Smooth muscle cell of the brain vasculature (primary cell): ENCODE data around the gene NKPD1.
"Not testable (repeated sequence)": the region's sequence is repeated elsewhere in the genome, so short reads cannot be mapped to it uniquely, and the experiment has no call there.

ENCODE experiments used
- DNase-seq: peaks from one replicate; pipeline ENCODE4 v3.0.0-alpha.2; 2012; ENCODE audit warnings: low read depth, low spot score

The NKPD1 gene

GRCh38 chr19:45140144-45140503 lies 20.7 kb downstream of the NKPD1 start:
- no peak for DNase-seq

DNA sequence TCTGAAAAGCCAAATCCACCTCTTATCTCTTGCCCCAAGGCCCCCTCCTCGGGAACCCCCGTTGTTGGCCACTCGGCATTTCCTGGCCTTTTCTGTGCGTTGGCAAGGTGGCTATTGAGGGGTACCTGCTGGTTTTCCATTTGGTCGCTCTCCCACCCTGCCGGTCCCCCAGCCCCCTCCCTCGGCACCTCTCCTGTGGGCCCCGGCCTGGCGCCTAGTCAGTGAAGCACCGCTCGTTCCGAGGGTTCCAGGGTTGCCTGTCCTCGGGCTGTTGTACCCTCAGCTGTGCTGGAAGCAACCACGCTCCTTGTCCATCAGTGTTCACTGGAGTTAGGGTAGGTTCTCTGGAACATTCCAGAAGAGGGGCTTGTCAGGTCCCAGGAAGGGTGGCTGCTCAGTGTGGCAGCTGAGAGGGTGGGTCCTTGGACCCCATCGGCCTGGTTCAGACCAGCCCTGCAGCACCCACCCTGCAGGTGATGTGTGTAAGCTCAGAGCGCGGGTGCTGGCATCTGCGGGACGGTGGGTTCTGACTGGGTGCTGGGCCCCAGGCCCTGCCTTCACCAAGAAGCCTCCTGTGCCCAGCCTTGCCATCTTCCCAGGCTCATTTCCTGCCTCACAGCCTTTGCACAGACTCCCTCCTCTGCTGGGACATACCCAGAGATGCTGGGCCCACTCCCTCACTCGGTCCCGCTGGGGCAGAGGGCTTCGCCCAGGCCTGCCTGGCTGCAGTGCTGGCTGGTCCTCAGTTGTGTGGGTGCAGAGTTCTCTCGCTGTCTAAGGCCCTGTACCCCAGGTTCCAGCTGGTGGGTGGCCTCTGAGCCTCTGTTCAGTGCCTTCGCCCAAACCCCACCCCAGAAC lies 21.3 kb downstream of the NKPD1 start:
- DNase-seq = no peak

DNA sequence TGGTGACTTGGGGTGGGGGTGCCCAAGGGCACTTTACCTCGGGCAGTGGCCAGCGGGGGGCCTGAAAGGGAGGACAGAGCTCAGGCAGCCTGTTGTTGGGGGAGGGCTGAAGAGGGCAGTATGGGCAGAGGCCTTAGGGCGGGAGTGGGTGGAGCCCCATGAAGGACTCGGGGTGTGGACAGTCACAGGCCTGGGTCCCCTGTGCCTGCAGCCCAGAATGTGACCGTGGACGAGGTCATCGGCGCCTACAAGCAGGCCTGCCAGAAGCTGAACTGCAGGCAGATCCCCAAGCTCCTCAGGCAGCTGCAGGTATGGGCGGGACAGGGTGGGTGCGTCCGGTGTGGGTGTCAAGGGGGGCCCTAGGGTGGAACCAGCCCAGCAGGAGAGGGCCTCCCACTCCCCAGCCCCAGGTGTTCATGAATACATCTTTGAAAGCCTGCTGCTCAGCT lies 22.5 kb downstream of the NKPD1 start:
- no peak for DNase-seq

GRCh38 chr19:45137179-45137761 lies 23.5 kb downstream of the NKPD1 start:
- DNase-seq = no peak

- no peak for DNase-seq
Measured at GRCh38 chr19:45136507-45137178, 24.1 kb downstream of the NKPD1 start.

- DNase-seq = no peak
Measured at GRCh38 chr19:45135176-45135885, 25.5 kb downstream of the NKPD1 start.

GRCh38 chr19:45133661-45134060 lies 27.1 kb downstream of the NKPD1 start:
- DNase-seq = no peak

DNA sequence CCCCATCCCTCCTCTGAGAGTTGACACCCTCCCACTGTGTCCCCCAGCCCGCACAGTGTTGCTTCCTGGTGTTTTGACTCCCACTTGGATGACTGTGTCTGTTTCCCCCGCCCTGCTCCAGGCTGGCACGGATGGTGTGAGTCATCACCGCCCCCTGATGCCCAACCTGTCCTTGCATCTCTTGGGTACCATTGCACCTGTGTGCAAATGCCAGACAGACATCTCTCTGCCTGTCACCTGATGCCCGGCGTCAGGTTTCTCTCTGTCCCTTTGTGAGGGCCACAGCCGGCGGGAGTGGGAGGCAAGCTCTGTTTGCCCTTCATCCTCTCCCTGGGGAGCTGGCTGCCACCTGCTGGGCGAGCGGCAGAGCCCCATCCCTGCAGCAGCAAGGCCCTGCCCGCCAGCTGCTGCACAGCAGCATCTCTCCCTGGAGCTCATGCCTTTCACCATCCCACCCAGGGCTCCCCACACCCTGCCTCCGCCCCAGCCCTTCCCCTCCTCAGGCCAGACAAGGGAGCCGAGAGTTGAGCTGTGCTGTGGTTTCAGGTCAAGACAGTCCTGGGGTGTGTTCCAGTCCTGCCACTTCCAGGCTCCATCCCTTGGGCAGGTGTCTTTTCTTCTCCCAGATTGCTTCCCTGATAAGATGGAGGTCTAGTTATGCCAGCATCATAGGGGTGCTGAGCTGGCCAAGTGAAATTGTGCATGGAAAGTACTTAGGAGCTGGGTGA lies 29.7 kb downstream of the NKPD1 start:
- no peak for DNase-seq

GRCh38 chr19:45130236-45130635 lies 30.5 kb downstream of the NKPD1 start:
- DNase-seq = no peak

DNA sequence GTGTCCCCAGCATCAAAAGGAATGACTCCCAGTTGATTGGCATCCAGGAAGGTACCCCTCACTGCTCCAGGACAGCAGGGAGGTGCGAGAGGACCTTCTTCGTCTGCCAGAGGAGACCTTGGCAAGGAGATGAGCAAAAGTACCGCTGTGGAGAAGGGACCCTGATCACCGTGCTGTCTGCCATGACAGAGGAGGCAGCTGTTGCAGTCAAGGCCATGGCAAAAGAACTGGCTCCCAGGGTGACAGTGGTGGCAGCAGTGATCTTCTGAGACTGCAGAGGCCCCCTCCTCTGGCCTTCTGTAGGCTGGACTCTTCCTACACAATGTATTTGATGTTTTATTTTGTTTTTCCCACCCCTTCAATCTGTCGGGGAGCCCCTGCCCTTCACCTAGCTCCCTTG lies 32.0 kb downstream of the NKPD1 start:
- no peak for DNase-seq

GRCh38 chr19:45128146-45128545 lies 32.6 kb downstream of the NKPD1 start:
- no peak for DNase-seq

GRCh38 chr19:45126654-45127053 lies 34.1 kb downstream of the NKPD1 start:
- DNase-seq = no peak

DNA sequence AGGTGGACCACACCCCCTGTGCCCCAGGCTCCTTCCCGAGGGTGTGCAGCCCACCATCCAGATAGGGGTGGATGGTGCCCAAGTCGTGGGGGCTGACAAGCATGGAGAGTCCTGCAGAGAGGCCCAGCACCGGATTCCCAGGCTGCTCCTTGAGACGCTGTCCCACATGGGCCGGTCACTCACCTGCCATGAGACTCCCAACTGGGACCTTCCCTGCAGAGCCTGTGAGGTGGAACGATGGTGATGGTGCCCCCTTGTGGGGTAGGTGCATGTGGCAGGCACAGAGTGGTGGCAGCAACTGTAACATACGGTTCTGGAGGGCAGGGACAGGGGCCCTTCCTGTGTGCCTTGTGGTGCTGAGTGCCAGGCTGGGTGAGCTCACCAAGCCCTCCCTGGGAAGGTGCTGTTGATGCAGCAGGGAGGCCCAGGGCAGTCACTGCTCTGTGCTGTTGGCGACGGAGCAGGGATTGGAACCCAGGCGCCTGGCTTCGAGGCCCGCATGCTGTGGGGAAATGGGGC lies 34.7 kb downstream of the NKPD1 start:
- no peak for DNase-seq

GRCh38 chr19:45125360-45125759 lies 35.4 kb downstream of the NKPD1 start:
- no peak for DNase-seq

- DNase-seq = no peak
Measured at GRCh38 chr19:45124021-45124420, 36.8 kb downstream of the NKPD1 start.

GRCh38 chr19:45123440-45123850 lies 37.3 kb downstream of the NKPD1 start:
- no peak for DNase-seq

DNA sequence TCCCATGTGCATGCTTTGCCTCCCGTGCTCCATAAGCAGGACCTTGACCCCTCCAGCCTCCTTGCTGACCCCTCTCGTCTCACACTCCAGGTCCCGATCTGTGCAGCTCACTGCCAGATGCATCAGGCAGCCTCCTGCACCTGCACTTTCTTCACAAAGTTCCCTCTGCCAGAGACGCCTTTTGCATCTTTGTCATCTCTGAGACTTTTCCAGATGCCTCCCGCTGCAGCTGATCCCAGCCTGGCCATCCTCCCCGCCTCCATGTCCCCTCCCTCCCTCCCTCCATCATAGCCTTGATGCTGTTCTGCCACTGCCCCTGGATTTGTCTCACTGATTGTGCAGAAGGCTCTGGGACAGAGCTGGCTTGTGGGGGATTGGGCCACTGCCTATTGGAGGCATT lies 38.0 kb downstream of the NKPD1 start:
- no peak for DNase-seq

DNA sequence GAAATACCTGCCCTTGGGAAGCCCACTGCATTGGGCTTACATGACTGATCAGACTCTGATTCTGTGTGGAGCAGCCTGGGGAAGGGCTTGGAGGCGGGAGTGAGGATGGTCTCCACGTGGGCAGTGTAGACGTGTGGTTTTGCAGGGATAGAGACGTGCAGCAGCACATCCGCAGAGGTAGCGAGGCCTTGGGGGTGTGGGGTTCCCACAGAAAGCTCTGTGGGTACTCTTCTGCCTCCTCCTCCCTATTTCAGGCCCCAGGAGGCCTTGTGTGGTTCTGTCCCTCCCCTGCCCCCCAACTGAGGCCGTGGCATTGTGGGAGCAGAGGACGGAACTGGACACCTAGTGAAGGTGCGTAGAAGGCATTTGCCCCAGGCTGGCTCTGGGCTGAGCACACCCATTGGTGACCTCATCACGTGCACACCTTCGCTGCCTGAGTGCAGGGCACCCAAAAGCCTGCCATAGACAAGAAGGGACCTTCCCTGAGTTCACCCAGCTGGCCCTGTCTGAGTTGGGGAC lies 38.9 kb downstream of the NKPD1 start:
- DNase-seq = no peak

DNA sequence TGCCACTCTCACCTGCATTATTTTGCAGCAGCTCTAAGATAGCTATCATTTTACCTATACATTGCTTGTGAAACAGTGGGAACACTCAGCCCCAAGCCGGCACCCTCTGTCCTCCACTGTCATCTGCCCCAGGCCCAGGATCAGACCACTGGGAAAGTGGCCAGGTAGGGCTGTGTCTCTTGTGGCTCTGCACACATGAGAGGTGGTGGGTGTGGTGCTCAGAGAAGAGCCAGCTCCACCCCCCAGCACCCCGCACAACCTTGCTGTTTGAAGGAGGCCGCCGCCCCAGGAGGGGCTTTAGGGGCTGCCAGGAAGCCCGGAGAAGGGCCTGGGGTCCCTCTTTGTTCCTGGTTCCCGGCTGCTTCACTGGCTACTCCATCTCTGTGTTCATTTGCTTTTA lies 41.2 kb downstream of the NKPD1 start:
- no peak for DNase-seq

GRCh38 chr19:45118591-45119355 lies 42.0 kb downstream of the NKPD1 start:
- not testable (repeated sequence) for DNase-seq
